GM23338 (cell line): ENCODE measurements around the gene TMEM132D. TPM values are rescaled to one million over a fixed set of nuclear protein-coding genes. Genes with fewer than 3 reads are reported as not detected.

Experiments
- ATAC-seq: fragments of 200-7000 bp; cut with Tn5 transposase; 3 replicates; pipeline ENCODE4 v1.9.1; 2020
- DNase-seq: peaks from one replicate; pipeline ENCODE4 v3.0.0-alpha.2; 2015; ENCODE audit warnings: low spot score
- H2AFZ ChIP-seq: fragments of 200-600 bp; sonication (generic); 2 replicates; pipeline ENCODE4 v1.8.0; 2016; ENCODE audit warnings: antibody characterized with exemption, mild to moderate bottlenecking, moderate library complexity
- H3F3A ChIP-seq: fragments of 200-600 bp; sonication (generic); replicated peaks from 2 replicates; pipeline ENCODE4 v1.8.0; 2017; ENCODE audit warnings: antibody characterized with exemption, mixed run types, low read depth
- H3K27ac ChIP-seq: fragments of 200-600 bp; sonication (generic); 2 replicates; pipeline ENCODE4 v1.6.1; 2016; ENCODE audit warnings: low read depth
- H3K27me3 ChIP-seq: fragments of 200-600 bp; sonication (generic); 2 replicates; pipeline ENCODE4 v1.8.0; 2016; ENCODE audit warnings: mild to moderate bottlenecking, mixed run types, moderate library complexity; ENCODE audit not compliant: insufficient read depth
- H3K36me3 ChIP-seq: fragments of 200-600 bp; sonication (generic); 2 replicates; pipeline ENCODE4 v1.8.0; 2016; ENCODE audit warnings: mild to moderate bottlenecking; ENCODE audit not compliant: insufficient read depth
- H3K4me1 ChIP-seq: fragments of 200-600 bp; sonication (generic); 2 replicates; pipeline ENCODE4 v1.8.0; 2016; ENCODE audit warnings: mild to moderate bottlenecking, moderate library complexity; ENCODE audit not compliant: insufficient read depth
- H3K4me2 ChIP-seq: fragments of 200-600 bp; sonication (generic); 2 replicates; pipeline ENCODE4 v1.7.1; 2017; ENCODE audit warnings: mixed run types
- H3K4me3 ChIP-seq: fragments of 200-600 bp; sonication (generic); 2 replicates; pipeline ENCODE4 v1.6.1; 2016; ENCODE audit warnings: mixed run types
- H3K79me2 ChIP-seq: fragments of 200-600 bp; sonication (generic); replicated peaks from 2 replicates; pipeline ENCODE4 v1.8.0; 2017; ENCODE audit warnings: mild to moderate bottlenecking; ENCODE audit not compliant: insufficient read depth
- H3K9me2 ChIP-seq: fragments of 200-600 bp; sonication (generic); 2 replicates; pipeline ENCODE4 v1.8.0; 2017; ENCODE audit not compliant: insufficient read depth
- H4K20me1 ChIP-seq: fragments of 200-600 bp; sonication (generic); replicated peaks from 2 replicates; pipeline ENCODE4 v1.8.0; 2017; ENCODE audit warnings: mild to moderate bottlenecking; ENCODE audit not compliant: insufficient read depth
- H3K27ac Mint-ChIP-seq: 2 replicates; pipeline ENCODE4 v1.8.0; 2020; ENCODE audit warnings: inconsistent platforms, mild to moderate bottlenecking, moderate library complexity, mixed read lengths
- H3K27me3 Mint-ChIP-seq: 3 replicates; pipeline ENCODE4 v1.8.0; 2022; ENCODE audit warnings: low read depth, mild to moderate bottlenecking, moderate library complexity, mixed read lengths, inconsistent platforms; ENCODE audit not compliant: insufficient read depth, poor library complexity
- H3K36me3 Mint-ChIP-seq: 3 replicates; pipeline ENCODE4 v1.8.0; 2021; ENCODE audit warnings: low read depth, mild to moderate bottlenecking, inconsistent platforms, moderate library complexity, mixed read lengths
- H3K4me1 Mint-ChIP-seq: 3 replicates; pipeline ENCODE4 v1.8.0; 2020; ENCODE audit warnings: mild to moderate bottlenecking, inconsistent platforms, mixed read lengths
- H3K4me3 Mint-ChIP-seq: 3 replicates; pipeline ENCODE4 v1.8.0; 2021; ENCODE audit warnings: moderate library complexity, mild to moderate bottlenecking, inconsistent platforms, mixed read lengths
- H3K9me3 Mint-ChIP-seq: 3 replicates; pipeline ENCODE4 v1.8.0; 2020; ENCODE audit warnings: moderate library complexity, mild to moderate bottlenecking, inconsistent platforms, mixed read lengths
- CTCF ChIP-seq, 2 experiments: fragments of 200-600 bp in 1 of 2; sonication (generic) in 1 of 2; conservative IDR thresholded peaks; 2 replicates each; pipeline versions ENCODE4 v1.5.1 to v1.6.1; 2016 to 2017; ENCODE audit warnings: antibody characterized with exemption in 2 of 2, low read depth in 2 of 2, mild to moderate bottlenecking in 2 of 2, moderate library complexity in 1 of 2
- ETS1 ChIP-seq: IDR thresholded peaks from 2 replicates; pipeline ENCODE4 v1.6.1; 2016; ENCODE audit warnings: antibody characterized with exemption
- JUNB ChIP-seq: IDR thresholded peaks from one replicate; pipeline ENCODE4 v1.6.1; 2016; ENCODE audit warnings: antibody characterized with exemption; ENCODE audit not compliant: unreplicated experiment
- NANOG ChIP-seq: IDR thresholded peaks from 2 replicates; pipeline ENCODE4 v1.6.1; 2016; ENCODE audit warnings: antibody characterized with exemption, borderline replicate concordance
- POLR2AphosphoS5 ChIP-seq: IDR thresholded peaks from 2 replicates; pipeline ENCODE4 v1.6.1; 2016; ENCODE audit warnings: antibody characterized with exemption, low read depth
- REST ChIP-seq: IDR thresholded peaks from one replicate; pipeline ENCODE4 v1.6.1; 2018; ENCODE audit warnings: antibody characterized with exemption; ENCODE audit not compliant: unreplicated experiment
- ZNF114 ChIP-seq: fragments of 250-450 bp; sonication (Bioruptor Pico); IDR thresholded peaks from 2 replicates; pipeline ENCODE4 v1.5.0; 2020; ENCODE audit warnings: mild to moderate bottlenecking, moderate library complexity
- ZNF331 ChIP-seq: fragments of 250-450 bp; sonication (Bioruptor Pico); IDR thresholded peaks from 2 replicates; pipeline ENCODE4 v1.5.0; 2020; ENCODE audit warnings: low read depth, mild to moderate bottlenecking, moderate library complexity
- ZNF462 ChIP-seq: fragments of 250-450 bp; sonication (Bioruptor Pico); IDR thresholded peaks from 2 replicates; pipeline ENCODE4 v1.5.0; 2020; ENCODE audit warnings: mild to moderate bottlenecking, moderate library complexity
- polyA plus RNA-seq: library from polyadenylated mRNA; unstranded; fragments of >200 nt; fragmentation: Nextera tagmentation; extraction: Ambion mirVana; gene quantifications from 2 replicates; pipeline ENCODE4 v1.2.1, GENCODE V29; 2016
- total RNA-seq: library from RNA; depleted of rRNA; stranded (reverse); fragments of >200 nt; shearing (Covaris generic); gene quantifications from 2 replicates; pipeline ENCODE4 v1.2.3, GENCODE V29; 2014

The TMEM132D gene
- total and polyA plus RNA-seq, 2 experiments from 2014 or later: 0.44 to 5.3 TPM

- Mint-ChIP-seq H3K4me1 (no peaks in the 10 kb centered on the region), H3K4me3 (no peak overlapping the region), H3K27me3 (no peaks in the 10 kb centered on the region), H3K36me3 (peaks cover 22% of the 10 kb centered on the region), H3K27ac (no peak overlapping the region), H3K9me3 (peaks cover 65% of the 10 kb centered on the region)
- ATAC-seq: no peak
- no peaks in the 10 kb centered on the region for H3K4me1 ChIP-seq
- no peaks in the 10 kb centered on the region for H3K9me2 ChIP-seq
- no peak overlapping the region for H3K4me2 ChIP-seq
- no peak overlapping the region for H3K27ac ChIP-seq
- H4K20me1 ChIP-seq: no peaks in the 10 kb centered on the region
- TF ChIP-seq ETS1 (no peak), NANOG (no peak), JUNB (no peak), POLR2AphosphoS5 (no peak), ZNF331 (CRISPR knock-in tag) (no peak), CTCF (conservative IDR thresholded peaks at IDR 0.05; ENCODE audit: low read depth in 2 of 2) (no peak), REST (no peak), ZNF114 (no peak), ZNF462 (CRISPR knock-in tag) (no peak)
- no peak for DNase-seq
- no peaks in the 10 kb centered on the region for H3K27me3 ChIP-seq
- no peaks in the 10 kb centered on the region for H3K79me2 ChIP-seq
- no peaks in the 10 kb centered on the region for H3F3A ChIP-seq
- H3K4me3 ChIP-seq: no peak overlapping the region
- H3K36me3 ChIP-seq: no peaks in the 10 kb centered on the region
- no peak overlapping the region for H2AFZ ChIP-seq
Observed at GRCh38 chr12:129394177-129394825, 509.5 kb downstream of the TMEM132D start.
